Liver (tissue), 9 donors: Measurements from ENCODE around the gene PIANP. TPM values are rescaled to one million over a fixed set of nuclear protein-coding genes. Genes with fewer than 3 reads are reported as not detected.

Experiments used
- DNase-seq: peaks from one replicate; pipeline ENCODE4 v3.0.0-alpha.2; 2017; ENCODE audit warnings: low spot score
- H3K27ac ChIP-seq, 2 donors: one replicate each; pipeline ENCODE4 v1.7.0; 2013; ENCODE audit warnings: inconsistent platforms in 2 of 2, low read length in 2 of 2, control low read depth in 1 of 2, low read depth in 1 of 2, mild to moderate bottlenecking in 1 of 2
- H3K27me3 ChIP-seq, 4 donors: one replicate each; pipeline versions ENCODE4 v1.6.1 to v1.7.0; 2013; ENCODE audit warnings: low read length in 3 of 4, inconsistent platforms in 1 of 4, mild to moderate bottlenecking in 1 of 4, moderate library complexity in 1 of 4; ENCODE audit not compliant: control insufficient read depth in 4 of 4, insufficient read depth in 4 of 4
- H3K36me3 ChIP-seq, 4 donors: one replicate each; pipeline versions ENCODE4 v1.6.1 to v1.7.0; 2013; ENCODE audit warnings: low read length in 3 of 4, mild to moderate bottlenecking in 3 of 4, low read depth in 1 of 4, moderate library complexity in 1 of 4; ENCODE audit not compliant: control insufficient read depth in 4 of 4, insufficient read depth in 3 of 4
- H3K4me1 ChIP-seq, 4 donors: one replicate each; pipeline versions ENCODE4 v1.6.1 to v1.7.0; 2013; ENCODE audit warnings: low read length in 3 of 4, mild to moderate bottlenecking in 3 of 4, moderate library complexity in 1 of 4; ENCODE audit not compliant: control insufficient read depth in 4 of 4, insufficient read depth in 4 of 4
- H3K4me3 ChIP-seq, 3 donors: one replicate each; pipeline versions ENCODE4 v1.6.1 to v1.7.0; 2013; ENCODE audit warnings: low read length in 3 of 3, control low read depth in 1 of 3, low read depth in 1 of 3, mild to moderate bottlenecking in 1 of 3
- H3K9ac ChIP-seq, 2 donors: one replicate each; pipeline ENCODE4 v1.7.0; 2013; ENCODE audit warnings: low read length in 2 of 2, mild to moderate bottlenecking in 2 of 2, moderate library complexity in 2 of 2, control low read depth in 1 of 2, low read depth in 1 of 2
- H3K9me3 ChIP-seq, 4 donors: one replicate each; pipeline versions ENCODE4 v1.6.1 to v1.7.0; 2013; ENCODE audit warnings: low read length in 3 of 4; ENCODE audit not compliant: control insufficient read depth in 4 of 4
- EGR1 ChIP-seq, 2 donors: IDR thresholded peaks; 2 replicates each; pipeline ENCODE4 v1.6.1; 2016 to 2018; ENCODE audit warnings: antibody characterized with exemption in 2 of 2, low read depth in 2 of 2
- FOXA1 ChIP-seq: IDR thresholded peaks from 2 replicates; pipeline ENCODE4 v1.6.1; 2016; ENCODE audit warnings: antibody characterized with exemption
- FOXA2 ChIP-seq: IDR thresholded peaks from 2 replicates; pipeline ENCODE4 v1.6.1; 2016; ENCODE audit warnings: antibody characterized with exemption
- GABPA ChIP-seq, 2 donors: IDR thresholded peaks in 1 of 2; conservative IDR thresholded peaks in 1 of 2; 2 replicates each; pipeline ENCODE4 v1.6.1; 2016; ENCODE audit warnings: antibody characterized with exemption in 2 of 2, mild to moderate bottlenecking in 1 of 2, moderate library complexity in 1 of 2
- HNF4A ChIP-seq, 2 donors: conservative IDR thresholded peaks; 2 replicates each; pipeline ENCODE4 v1.6.1; 2016; ENCODE audit warnings: antibody characterized with exemption in 2 of 2, mild to moderate bottlenecking in 2 of 2
- HNF4G ChIP-seq: IDR thresholded peaks from 2 replicates; pipeline ENCODE4 v1.6.1; 2016; ENCODE audit warnings: antibody characterized with exemption
- JUND ChIP-seq, 2 donors: IDR thresholded peaks; 2 replicates each; pipeline ENCODE4 v1.6.1; 2016; ENCODE audit warnings: antibody characterized with exemption in 2 of 2
- NR2F2 ChIP-seq: IDR thresholded peaks from 2 replicates; pipeline ENCODE4 v1.6.1; 2016; ENCODE audit warnings: antibody characterized with exemption
- RAD21 ChIP-seq, 2 donors: IDR thresholded peaks; 2 replicates each; pipeline ENCODE4 v1.6.1; 2016; ENCODE audit warnings: antibody characterized with exemption in 2 of 2, mild to moderate bottlenecking in 2 of 2
- REST ChIP-seq: IDR thresholded peaks from 2 replicates; pipeline ENCODE4 v1.6.1; 2016; ENCODE audit warnings: antibody characterized with exemption, mild to moderate bottlenecking
- RXRA ChIP-seq, 2 donors: IDR thresholded peaks; 2 replicates each; pipeline ENCODE4 v1.6.1; 2017 to 2018; ENCODE audit warnings: antibody characterized with exemption in 2 of 2, mild to moderate bottlenecking in 1 of 2
- SP1 ChIP-seq: IDR thresholded peaks from 2 replicates; pipeline ENCODE4 v1.6.1; 2018; ENCODE audit warnings: antibody characterized with exemption, mild to moderate bottlenecking
- TAF1 ChIP-seq: conservative IDR thresholded peaks from 2 replicates; pipeline ENCODE4 v1.6.1; 2016; ENCODE audit warnings: antibody characterized with exemption, mild to moderate bottlenecking
- YY1 ChIP-seq: IDR thresholded peaks from 2 replicates; pipeline ENCODE4 v1.6.1; 2016; ENCODE audit warnings: antibody characterized with exemption, mild to moderate bottlenecking
- ZBTB33 ChIP-seq: IDR thresholded peaks from 2 replicates; pipeline ENCODE4 v1.6.1; 2016; ENCODE audit warnings: antibody characterized with exemption
- WGBS: extraction: QIAGEN DNeasy Blood & Tissue Kit; methylation state at CpG from one replicate; pipeline ENCODE4 v1.1.7; 2013; 5-methylcytosine and 5-hydroxymethylcytosine counted together
- polyA plus RNA-seq, 2 donors: library from polyadenylated mRNA; stranded (reverse) in 1 of 2; unstranded in 1 of 2; fragments of 200-250 nt in 1 of 2; fragments of >200 nt in 1 of 2; fragmentation: Nextera tagmentation in 1 of 2; extraction: Ambion mirVana in 1 of 2; gene quantifications; one replicate each; pipeline versions ENCODE4 v1.2.1 to v1.2.3, GENCODE V29; 2013 to 2015
- total RNA-seq, 2 donors: library from RNA; depleted of rRNA; stranded (reverse); fragments of >200 nt; gene quantifications; one replicate each; pipeline ENCODE4 v1.2.3, GENCODE V29; 2014
- TF ChIP-seq, protein P1 (sequence below): IDR thresholded peaks from 2 replicates; pipeline ENCODE4 v1.6.1; 2016; ENCODE audit warnings: antibody characterized with exemption
- TF ChIP-seq, protein P2 (sequence below): fragments of 150-350 bp; IDR thresholded peaks from 2 replicates; pipeline ENCODE4 v1.5.1; 2017; ENCODE audit warnings: improper control_type of control experiment, low read depth, low read length; ENCODE audit not compliant: missing input control
- TF ChIP-seq, protein P3 (sequence below): IDR thresholded peaks from 2 replicates; pipeline ENCODE4 v1.6.1; 2016; ENCODE audit warnings: antibody characterized with exemption
- donor health status: healthy.
- donor health status: healthy.
- donor health status: healthy.
- donor health status: healthy.
- donor health status: healthy.

PIANP gene
- total and polyA plus RNA-seq, 4 donors = 0.03 TPM; not detected in 3

DNA sequence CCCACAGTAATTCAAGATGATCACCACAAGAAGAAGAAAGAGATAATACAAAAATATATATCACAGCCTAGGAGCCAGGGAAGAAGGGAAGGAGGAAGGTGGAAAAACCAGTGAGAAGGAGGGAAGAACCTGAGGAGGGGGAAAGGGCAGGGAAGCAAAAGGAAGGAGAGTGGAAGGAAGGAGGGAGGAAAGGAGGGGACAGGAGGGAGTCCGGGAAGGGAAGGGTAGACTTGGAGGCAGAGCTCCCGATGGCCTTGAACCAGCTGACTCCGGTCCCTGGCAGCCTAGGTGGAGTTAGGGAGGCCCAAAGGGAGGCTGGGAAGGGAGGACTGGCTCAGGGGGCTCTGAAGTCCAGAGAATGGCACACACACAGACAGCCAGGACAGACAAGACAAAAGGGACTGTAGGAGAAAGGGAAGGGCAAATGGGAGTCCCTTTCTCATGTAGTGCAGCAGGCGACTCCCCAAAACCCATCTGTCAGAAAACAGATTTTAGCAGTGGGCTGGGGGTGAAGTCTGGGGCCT, 6.7 kb downstream of the PIANP start:
- WGBS = 72% methylated on average over 4 of the region's 4 CpGs
- no peak for DNase-seq
- TF ChIP-seq REST (no peak), TAF1 (no peak), SP1 (no peak), NR2F2 (no peak), HNF4G (no peak), FOXA1 (no peak), RAD21 (IDR thresholded peaks at IDR 0.05) (no peak), YY1 (no peak), RXRA (IDR thresholded peaks at IDR 0.05) (no peak), FOXA2 (no peak), JUND (IDR thresholded peaks at IDR 0.05) (no peak), ZBTB33 (no peak), EGR1 (IDR thresholded peaks at IDR 0.05; ENCODE audit: low read depth in 2 of 2) (no peak), HNF4A (conservative IDR thresholded peaks at IDR 0.05) (no peak), GABPA (IDR thresholded peaks at IDR 0.05 in 1 of 2, conservative IDR thresholded peaks at IDR 0.05 in 1 of 2) (no peak)
- TF ChIP-seq, protein P1, sequence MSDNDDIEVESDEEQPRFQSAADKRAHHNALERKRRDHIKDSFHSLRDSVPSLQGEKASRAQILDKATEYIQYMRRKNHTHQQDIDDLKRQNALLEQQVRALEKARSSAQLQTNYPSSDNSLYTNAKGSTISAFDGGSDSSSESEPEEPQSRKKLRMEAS = no peak
- TF ChIP-seq, protein P2, sequence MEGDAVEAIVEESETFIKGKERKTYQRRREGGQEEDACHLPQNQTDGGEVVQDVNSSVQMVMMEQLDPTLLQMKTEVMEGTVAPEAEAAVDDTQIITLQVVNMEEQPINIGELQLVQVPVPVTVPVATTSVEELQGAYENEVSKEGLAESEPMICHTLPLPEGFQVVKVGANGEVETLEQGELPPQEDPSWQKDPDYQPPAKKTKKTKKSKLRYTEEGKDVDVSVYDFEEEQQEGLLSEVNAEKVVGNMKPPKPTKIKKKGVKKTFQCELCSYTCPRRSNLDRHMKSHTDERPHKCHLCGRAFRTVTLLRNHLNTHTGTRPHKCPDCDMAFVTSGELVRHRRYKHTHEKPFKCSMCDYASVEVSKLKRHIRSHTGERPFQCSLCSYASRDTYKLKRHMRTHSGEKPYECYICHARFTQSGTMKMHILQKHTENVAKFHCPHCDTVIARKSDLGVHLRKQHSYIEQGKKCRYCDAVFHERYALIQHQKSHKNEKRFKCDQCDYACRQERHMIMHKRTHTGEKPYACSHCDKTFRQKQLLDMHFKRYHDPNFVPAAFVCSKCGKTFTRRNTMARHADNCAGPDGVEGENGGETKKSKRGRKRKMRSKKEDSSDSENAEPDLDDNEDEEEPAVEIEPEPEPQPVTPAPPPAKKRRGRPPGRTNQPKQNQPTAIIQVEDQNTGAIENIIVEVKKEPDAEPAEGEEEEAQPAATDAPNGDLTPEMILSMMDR = no peak
- TF ChIP-seq, protein P3, sequence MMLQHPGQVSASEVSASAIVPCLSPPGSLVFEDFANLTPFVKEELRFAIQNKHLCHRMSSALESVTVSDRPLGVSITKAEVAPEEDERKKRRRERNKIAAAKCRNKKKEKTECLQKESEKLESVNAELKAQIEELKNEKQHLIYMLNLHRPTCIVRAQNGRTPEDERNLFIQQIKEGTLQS = no peak

More for the DNA sequence above, 6.7 kb downstream of the PIANP start:
- peaks cover 0 to 6% (median 4%) of the 10 kb centered on the region in 4 donors for H3K27me3 ChIP-seq
- peaks cover 0 to 10% (median 7%) of the 10 kb centered on the region in 4 donors for H3K4me1 ChIP-seq
- no peaks in the 10 kb centered on the region for H3K9me3 ChIP-seq
- H3K4me3 ChIP-seq = no peak overlapping the region
- no peak overlapping the region for H3K9ac ChIP-seq
- H3K36me3 ChIP-seq = no peaks in the 10 kb centered on the region
- H3K27ac ChIP-seq = no peak overlapping the region
